ENCODE data around the gene ICA1L.
A peak's percentile ranks its signal among the peaks of the same experiment; 100 is the strongest.

Gene ICA1L

DNA sequence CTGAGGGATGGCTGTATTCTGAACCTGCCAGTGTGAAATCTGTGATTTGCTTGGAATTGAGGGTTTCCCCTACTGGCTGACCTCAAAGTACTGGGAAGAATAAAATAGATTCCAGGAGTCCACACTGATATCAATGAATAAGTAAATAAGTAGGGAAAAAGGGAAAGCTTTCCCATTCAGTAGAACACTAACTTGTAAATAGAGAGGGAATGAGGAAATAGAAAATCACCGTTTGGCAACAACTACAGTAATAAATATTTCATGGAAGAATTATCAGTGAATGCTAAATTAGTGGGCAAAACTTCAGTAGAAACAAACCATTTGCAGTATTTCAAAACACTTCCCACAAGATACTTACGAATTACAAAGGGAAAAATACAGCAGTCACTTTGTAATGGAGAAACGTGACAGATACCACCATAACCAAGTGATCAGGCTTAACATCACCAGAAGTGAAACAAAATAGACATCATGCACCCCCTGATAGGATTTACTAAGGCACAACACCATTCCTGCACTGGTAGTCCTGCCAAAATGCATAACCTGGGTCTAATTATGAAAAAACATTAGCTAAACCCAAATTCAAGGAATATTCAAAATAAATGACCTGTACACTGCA is 88.5 kb downstream of the ICA1L start:
- DNase-seq (ENCODE audit: low read depth): no peak

DNA sequence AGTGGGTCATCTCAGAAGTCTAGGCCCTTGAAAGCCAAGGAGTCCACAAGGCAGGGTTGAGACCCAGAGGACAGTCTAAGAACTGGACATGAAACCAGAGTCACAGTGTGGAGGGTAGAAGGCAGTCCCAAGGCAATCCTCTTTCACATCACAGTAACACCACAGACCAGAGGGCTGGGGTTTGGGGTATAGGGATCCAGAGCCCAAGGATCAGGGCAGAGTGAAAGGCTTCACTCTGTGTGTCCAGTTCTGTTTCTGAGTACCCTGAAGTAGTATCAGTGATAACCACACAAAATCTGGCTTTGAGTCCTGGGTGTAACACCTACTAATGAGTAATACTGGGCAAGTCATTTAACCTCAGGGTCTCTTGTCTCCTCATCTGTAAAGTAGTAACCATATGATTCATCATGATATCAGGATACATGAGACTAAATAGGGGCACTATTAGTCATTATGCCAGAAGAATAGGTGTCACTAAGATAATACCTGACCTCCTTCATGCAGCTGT is 91.0 kb downstream of the ICA1L start:
- peak; percentile 94 for DNase-seq (ENCODE audit: low read depth)

DNA sequence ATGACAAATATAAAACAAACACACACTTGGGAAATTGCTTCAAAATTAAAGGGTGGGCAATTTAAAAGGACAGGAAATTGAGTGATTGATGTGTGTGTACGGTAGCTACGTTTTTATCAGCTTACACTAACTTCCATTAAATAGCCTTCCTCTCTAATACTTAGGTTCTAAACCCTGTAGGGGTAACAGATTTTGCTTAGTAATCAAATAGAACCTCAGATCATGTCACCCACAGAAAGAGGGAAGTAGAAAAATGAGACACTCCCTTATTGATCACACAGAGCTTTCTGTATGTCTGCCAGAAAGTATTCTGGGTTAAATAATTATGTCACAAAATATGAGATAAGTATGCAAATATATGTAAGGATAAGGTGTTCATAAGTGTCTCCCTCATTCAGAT is 93.3 kb downstream of the ICA1L start:
- DNase-seq (ENCODE audit: low read depth): no peak

DNA sequence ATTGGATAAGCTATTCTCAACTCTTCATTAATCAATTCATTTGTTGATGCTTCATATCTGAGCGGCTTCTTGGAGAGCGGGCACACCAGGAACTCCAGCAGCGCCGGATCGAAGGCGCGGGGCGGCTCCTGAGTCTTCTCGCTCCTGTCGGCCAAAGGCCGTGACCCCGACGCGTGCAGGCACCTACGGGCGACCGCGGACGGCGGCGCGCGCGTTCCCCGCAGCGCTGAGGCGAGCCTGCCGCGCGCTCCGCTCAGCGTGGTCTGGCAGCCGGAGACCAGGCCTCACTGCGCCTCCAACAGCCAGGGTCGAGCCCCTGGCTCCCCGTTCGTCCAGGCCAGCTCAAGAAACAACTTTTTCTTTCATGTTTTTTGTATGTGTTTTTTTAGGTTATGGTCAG is 97.5 kb downstream of the ICA1L start:
- DNase-seq (ENCODE audit: low read depth): no peak

DNA sequence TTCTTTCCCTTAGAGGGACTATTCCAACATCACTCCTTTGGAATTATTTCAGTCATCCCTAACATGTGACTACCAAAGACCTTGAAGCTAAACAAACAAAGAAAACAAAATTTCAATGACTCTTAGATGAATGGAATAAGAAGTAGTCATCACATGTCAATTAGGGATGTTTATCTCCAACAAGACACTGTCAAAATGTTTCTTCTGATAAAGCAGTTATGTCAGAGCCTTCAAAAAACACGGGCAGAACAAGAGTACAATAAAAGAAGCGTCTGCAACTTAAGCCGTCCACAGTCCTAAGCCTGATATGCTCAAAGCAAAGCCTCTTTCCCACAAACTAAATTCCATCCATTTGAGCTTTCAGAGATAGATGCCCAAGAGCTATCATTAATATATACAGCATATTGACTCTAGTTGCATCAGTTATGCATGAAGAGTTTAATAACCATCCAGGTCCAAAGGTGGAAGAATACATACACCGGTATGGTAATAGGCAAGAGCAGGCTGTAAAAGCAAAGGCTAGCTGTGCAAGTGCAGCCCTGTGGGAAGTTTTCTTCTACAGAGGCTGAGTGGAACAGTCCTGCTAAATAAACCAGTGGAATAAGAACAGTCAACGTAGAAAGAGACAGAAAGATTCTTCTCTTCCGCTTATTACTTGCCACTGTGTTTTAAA is 98.1 kb downstream of the ICA1L start:
- no peak for DNase-seq (ENCODE audit: low read depth)

DNA sequence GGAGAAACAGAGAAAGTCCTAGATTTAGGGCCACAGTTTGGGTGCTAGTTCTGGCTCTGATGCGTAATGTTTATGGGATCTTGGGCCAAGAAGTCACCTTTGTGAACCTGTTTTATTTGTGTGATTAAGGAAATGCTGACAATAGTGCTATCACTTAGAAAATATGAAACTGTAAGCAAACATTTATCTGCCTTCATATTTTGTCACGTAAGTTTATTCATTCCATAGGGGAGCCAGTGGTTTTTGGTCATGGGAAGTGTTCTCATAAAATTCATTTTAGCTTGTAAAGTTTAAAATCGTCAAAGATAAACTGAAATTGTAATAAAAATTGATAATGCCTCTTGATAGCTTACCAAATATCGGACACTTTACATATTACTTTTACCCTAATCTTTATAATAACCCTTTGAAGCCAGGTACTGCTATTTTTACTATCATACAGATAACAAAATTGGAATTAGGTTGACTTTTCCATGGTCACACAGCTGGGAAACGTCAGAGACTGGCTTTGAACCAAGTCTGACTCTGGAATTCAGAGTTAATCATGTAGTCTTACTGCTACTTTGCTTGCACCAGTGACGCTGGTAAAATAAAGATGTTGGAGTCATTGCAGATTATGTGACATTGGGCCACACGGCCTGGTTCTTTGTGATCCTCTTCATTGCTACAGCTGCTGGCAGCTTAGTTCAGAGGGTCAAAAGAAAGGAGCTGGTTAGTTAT is 99.7 kb downstream of the ICA1L start:
- no peak for DNase-seq (ENCODE audit: low read depth)

DNA sequence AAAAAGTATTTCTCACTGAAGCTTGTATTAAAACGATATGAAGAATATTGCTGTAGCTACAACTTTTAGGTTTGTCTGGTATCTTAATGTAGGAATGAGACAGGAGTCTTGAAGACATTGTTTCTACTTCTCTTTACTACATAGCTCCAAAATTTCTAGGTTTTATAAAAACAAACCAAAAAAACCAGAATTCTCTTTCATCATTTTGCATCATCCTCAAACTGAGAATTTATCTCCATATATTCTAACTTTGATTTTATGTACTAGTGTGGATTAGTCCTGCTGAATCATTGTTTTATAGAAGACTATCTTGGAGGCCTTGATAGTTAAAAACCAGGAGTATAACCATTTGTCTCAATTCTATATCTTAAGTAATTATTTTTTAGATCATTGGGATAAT is 100.2 kb downstream of the ICA1L start:
- no peak for DNase-seq (ENCODE audit: low read depth)

DNA sequence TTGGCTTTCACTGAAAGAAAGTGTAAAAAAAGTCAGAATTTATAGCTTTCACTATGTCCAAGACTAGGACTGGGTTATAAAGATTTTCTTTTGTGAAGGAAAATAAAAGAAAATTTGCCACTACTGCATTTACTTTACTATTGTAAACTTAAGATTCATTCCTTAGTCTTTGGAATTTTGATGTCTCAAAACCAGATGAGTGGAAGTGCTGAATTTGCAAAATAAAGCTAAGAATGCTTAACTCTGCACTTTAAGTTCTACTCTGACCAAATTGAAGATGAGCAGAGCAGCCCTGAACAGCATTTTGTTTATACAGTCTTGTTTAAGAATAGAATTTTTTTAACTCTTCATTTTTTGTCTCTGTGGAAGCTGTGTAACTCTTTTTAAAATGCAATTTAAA is 102.4 kb downstream of the ICA1L start:
- no peak for DNase-seq (ENCODE audit: low read depth)

DNA sequence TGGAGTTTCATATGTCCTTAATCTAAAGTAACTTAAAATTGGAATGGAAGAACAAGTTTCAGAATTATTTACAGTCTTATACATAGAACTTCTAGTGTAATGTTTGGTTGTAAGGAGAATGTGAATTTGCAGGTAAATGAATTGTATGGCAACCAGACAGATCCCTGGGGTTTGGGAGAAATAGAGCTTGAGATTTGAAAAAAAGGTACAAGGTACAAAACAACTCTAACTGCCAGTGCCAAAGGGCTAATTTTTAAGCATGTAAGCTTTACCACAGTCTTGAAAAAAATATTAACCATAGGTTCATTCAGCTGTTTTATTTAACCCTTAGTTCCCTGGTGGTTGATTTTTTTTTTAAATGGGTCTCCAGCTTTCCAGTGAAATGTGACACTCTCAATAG is 103.3 kb downstream of the ICA1L start:
- no peak for DNase-seq (ENCODE audit: low read depth)

DNA sequence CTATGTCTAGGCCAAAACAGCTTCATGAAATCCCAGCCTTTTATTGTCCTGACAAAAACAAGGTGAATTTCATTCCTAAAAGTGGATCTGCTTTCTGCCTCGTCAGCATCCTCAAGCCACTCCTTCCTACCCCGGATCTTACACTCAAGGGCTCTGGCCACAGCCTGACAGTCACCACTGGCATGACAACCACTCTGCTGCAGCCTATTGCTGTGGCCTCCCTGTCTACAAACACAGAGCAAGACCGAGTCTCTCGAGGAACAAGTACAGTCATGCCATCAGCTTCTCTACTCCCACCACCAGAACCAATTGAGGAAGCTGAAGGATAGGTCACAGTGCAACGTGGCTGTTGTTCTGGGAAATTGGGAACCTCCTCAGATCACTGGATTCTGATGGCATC is 106.1 kb downstream of the ICA1L start:
- no peak for DNase-seq (ENCODE audit: low read depth)

DNA sequence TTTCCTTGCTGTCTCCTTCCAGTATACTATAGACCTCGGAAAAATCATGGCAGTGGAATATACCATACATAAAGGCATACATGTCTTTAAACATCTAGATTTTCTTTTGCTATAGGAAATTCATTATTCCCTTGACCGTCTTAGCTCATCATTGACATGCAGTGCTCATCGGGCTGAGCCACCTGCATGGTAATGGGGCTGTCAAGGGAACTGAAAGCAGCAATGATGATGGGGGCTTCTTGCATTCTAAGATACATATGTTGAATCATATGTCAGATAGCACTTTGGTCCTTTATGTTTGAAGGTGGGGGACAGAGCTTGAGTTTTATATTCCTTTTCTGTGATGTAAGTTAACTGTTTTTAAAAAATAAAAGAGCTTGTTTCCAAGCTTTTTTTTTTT is 106.6 kb downstream of the ICA1L start:
- no peak for DNase-seq (ENCODE audit: low read depth)

DNA sequence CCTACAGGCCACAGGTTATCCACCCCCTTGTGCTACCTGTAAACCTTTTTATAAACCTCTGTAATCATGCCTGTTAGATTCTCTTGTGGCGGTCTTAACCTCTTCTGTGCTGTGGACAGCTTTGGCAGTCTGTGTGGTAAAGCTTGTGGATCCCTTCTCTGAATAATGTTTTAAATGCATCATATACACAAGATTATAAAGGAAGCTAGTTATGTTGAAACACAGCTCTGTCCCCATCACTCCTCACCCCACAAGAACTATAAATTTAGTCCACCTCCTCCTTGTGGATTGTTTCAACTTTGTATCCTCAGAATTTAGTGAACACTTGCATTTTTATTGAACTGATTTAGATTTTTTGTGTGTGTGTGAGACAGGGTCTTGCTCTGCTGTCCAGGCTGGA is 107.7 kb downstream of the ICA1L start:
- DNase-seq (ENCODE audit: low read depth): no peak

DNA sequence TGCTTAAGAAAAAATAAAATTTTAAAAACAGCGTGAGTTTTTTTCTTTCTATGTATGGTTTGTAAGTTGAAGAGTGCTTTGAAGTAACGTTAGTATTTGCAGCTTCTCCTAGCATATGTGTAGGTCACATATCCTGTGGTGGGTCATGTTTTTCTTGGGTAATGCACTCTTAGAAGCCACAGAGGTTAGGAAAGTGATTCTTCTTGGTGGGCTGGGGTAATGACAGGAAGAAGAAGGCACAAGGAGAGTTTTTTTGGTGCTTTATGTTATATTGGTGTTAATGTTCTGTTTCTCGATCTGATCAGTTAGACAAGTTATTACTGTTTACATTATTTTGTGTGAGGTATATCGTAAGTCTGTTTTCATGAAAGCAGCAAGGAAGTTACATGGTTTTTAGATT is 109.0 kb downstream of the ICA1L start:
- no peak for DNase-seq (ENCODE audit: low read depth)

DNA sequence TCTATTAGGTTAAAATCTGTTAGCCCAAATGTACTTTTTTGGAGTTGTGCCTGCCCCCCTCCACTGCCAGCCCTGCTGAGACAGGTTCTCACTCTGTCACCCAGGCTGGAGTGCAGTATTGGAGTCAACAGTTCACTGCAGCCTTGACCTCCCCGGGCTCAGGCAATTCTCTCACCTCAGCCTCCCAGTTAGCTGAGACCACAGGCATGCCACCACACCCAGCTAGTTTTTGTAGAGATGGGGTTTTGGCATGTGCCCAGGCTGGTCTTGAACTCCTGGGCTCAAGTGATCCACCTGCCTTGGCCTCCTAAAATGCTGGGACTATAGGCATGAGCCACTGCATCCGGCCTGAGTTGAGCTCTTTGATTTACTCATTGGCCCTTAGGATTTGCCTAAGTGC is 110.7 kb downstream of the ICA1L start:
- DNase-seq (ENCODE audit: low read depth): no peak

DNA sequence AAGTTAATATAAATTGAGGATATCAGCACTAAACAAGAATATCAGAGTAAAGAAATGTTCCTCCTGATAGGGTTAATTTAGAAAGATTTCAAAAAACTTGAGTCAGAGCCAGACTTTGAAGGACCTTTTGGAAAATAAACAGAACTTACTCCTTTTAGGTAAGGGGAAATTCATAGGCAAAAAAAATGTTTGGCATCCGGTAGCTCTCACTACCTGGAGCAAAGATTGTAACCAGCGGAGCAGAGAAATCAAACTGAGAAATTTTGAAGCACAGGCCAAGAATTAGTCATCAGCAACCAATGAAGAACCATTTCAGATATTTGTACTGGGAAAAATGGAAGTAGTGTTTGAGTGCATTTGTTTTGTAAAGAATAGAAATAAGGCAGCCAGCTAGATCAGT is 113.0 kb downstream of the ICA1L start:
- DNase-seq (ENCODE audit: low read depth): no peak

DNA sequence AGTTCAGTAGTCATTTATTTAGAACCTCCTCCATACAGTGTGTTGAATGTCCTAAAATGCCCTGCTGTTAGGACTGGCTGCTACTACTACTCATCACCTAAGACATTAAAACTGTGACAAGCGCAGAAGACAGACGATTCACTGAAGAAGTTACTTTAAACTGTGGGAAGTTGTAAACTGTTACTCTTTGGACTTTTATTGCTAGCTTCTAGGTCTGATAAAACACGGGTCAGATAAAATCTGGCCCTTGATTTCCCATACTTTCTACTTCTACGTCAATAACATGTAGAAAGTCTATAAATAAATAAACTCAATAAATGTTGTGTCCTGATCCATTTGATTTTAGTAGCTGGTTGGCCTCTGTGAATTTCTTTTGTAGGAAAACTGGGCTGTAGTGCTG is 113.4 kb downstream of the ICA1L start:
- DNase-seq (ENCODE audit: low read depth): no peak

DNA sequence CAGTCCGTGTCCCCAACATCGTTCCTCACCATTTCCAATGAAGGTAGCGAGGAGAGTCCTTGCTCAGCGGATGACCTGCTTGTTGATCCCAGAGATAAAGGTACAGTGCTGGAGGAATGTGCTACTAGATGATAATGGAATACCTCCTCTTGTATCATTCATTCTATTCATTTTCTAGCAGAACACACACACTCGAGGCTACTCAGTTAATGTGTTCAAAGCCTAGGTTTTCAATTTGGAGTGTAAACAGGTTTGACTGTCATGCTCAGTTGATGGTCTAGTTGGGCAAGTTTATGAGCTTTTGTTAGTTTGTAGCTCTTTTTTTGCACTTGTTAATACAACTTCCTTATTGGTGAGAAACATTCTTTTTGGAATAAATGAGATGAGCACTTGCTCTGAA is 114.2 kb downstream of the ICA1L start:
- no peak for DNase-seq (ENCODE audit: low read depth)

DNA sequence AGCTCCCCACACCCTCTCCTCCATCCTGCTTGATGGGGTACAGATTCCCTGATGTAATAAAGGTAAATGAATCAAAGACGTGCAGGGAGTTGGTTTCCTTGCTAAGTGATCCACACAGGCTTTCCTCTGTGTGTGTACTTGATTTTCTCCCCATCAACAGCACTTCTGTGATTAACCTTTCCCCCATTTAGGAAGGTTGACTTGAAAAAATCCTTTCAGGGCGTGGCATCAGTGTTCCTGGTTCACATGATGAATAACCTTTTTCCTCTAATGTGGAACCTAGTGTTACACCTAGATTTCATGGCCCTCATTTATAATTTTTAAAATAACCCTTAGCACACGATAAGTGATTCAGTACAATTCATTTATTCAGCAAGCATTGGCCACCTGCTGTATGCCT is 115.0 kb downstream of the ICA1L start:
- DNase-seq (ENCODE audit: low read depth): no peak

DNA sequence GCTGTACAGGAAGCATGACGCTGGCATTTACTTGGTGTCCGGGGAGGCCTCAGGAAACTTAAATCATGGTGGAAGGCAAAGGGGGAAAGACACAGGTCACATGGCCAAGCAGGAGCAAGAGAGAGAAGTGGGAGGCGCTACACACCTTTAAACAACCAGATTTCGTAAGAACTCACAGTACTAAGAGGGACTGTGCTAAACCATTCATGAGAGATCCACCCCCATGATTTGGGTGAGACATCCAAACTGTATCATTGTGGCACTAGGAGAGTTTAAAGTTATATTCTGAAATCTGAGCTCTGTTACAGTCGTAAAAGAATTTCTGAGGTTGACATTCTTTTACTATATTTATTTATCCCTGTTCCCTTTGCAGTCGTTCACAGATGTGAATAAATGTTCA is 116.6 kb downstream of the ICA1L start:
- no peak for DNase-seq (ENCODE audit: low read depth)

DNA sequence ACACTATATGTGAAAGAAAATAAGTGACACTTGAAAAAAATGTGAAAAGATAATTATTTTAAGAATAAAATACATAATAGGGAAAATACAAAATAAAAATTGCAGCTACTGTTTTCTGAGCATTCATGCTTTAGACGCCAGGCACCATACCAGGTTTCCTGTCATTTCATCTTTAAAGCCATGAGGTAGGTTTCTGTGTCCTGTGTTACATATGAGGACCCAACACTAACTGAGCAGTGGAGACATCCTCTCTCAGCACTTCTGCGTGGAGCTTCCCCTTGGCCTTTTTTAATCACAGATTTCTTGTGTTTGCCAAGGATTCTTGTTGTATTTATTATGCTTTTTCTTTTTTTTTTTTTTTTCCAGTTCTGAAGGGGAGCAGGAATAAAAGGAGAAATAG is 119.5 kb downstream of the ICA1L start:
- no peak for DNase-seq (ENCODE audit: low read depth)

DNA sequence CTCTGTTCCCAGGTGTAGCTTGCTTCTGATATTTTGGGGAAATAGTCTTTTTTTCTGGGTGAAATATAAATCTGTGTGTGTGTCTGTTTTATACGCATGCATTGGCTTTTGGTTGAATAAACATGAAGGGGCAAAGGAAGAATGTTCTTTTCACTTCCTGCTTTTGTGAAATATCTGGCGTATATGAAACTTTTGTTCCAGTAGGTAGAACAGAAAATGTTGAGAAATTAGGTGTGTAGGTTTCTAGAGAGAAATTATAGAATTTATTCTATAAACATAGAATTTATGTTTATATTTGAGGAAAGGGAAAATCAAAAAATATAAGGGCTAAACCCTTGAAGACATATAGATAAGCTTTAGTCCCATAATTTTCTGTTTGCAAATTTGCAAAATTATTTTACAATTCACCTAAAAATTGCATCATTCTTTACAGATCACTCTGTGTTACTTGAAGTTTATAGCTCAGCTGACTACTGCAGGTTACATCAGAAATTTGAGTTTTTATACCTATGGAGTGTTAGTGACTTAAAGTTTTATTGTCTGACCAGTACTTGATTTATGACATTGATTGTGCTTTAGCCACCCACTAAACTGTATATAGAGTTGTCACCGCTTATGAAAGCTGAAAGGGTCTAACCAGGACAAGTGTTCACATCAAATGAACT is 120.7 kb downstream of the ICA1L start:
- no peak for DNase-seq (ENCODE audit: low read depth)

DNA sequence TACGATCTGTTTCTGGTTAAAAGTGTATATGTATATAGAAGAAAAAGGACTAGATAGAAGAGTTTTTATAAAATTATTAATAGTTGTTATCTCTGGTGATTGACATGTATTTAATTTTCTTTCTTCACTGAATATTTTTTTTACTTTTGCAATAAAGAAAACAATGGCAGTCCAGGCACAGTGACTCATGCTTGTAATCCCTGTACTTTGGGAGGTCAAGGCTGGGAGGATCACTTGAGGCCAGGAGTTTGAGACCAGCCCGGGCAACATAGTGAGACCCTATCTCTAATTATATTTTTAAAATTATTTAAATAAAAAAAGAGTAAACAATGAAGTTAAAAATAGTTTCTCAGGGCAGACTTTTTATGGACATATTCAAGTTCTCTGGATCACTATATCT is 122.1 kb downstream of the ICA1L start:
- DNase-seq (ENCODE audit: low read depth): no peak

DNA sequence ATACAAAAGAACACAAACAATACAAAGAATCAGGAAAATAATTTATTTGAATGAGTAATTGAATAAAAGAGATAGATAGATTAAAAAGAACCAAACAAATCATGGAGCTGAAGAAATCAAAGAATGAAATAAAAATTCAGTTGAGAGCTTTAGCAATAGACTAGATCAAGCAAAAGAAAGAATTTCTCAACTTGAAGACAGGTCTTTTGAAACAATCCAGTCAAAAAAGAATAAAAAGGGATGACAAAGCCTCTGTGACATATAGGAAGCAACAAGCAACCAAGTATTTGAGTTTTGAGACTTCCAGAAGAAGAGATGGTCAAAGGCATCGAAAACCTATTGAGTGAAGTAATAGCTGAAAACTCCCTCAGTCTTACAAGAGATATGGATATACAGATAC is 128.0 kb downstream of the ICA1L start:
- DNase-seq (ENCODE audit: low read depth): no peak

All from ELR (cell line).